Activated CD8-positive, alpha-beta T cell treated with anti-CD3 and anti-CD28 coated beads for 36 hours (primary cell): ENCODE data around the gene B3GAT2. TPM values are rescaled to one million over a fixed set of nuclear protein-coding genes. Genes with fewer than 3 reads are reported as not detected.

Experiments
- ATAC-seq: fragments of 200-7000 bp; cut with Tn5 transposase; one replicate; pipeline ENCODE4 v1.10.0; 2021; ENCODE audit warnings: mild to moderate bottlenecking, moderate library complexity
- CTCF ChIA-PET: fragments of 350-600 bp; sonication (Branson Sonifier 250); formaldehyde crosslinking; loops from one replicate; lab custom pipeline; 2021; ENCODE audit warnings: antibody characterized with exemption; lab: Charles Lee
- POLR2A ChIA-PET: fragments of 350-600 bp; sonication (Branson Sonifier 250); formaldehyde crosslinking; loops from one replicate; lab custom pipeline; 2021; ENCODE audit warnings: antibody characterized with exemption; lab: Charles Lee
- DNase-seq: peaks from one replicate; pipeline ENCODE4 v3.0.0-alpha.2; 2020
- H3K27ac Mint-ChIP-seq: one replicate; pipeline ENCODE4 v1.8.0; 2021; ENCODE audit warnings: mild to moderate bottlenecking, mixed read lengths
- H3K27me3 Mint-ChIP-seq: one replicate; pipeline ENCODE4 v1.8.0; 2021; ENCODE audit warnings: mixed read lengths
- H3K36me3 Mint-ChIP-seq: one replicate; pipeline ENCODE4 v1.8.0; 2021; ENCODE audit warnings: low read depth, mixed read lengths
- H3K4me1 Mint-ChIP-seq: one replicate; pipeline ENCODE4 v1.8.0; 2021; ENCODE audit warnings: low read depth, mixed read lengths
- H3K4me3 Mint-ChIP-seq: one replicate; pipeline ENCODE4 v1.8.0; 2021; ENCODE audit warnings: mild to moderate bottlenecking, moderate library complexity, mixed read lengths
- H3K9me3 Mint-ChIP-seq: one replicate; pipeline ENCODE4 v1.8.0; 2021; ENCODE audit warnings: mixed read lengths
- CTCF ChIP-seq: fragments of 200-600 bp; IDR thresholded peaks from one replicate; pipeline ENCODE4 v1.8.0; 2022; ENCODE audit warnings: antibody characterized with exemption, mild to moderate bottlenecking
- intact Hi-C: fragments of 100-400 bp; cut with micrococcal nuclease; formaldehyde crosslinking; loops from one replicate; pipeline ENCODE4 v1.10.0; 2022
- total RNA-seq, 2 experiments: library from RNA; stranded (reverse); gene quantifications; one replicate each; pipeline ENCODE4 v1.2.3, GENCODE V29; 2021

B3GAT2 gene
- total RNA-seq, 2 experiments from 2014 or later: 0.04 TPM; not detected in 1

GRCh38 chr6:70903665-70904452 lies 53.0 kb downstream of the B3GAT2 start:
- H3K36me3 Mint-ChIP-seq: no peaks in the 10 kb centered on the region
- CTCF ChIA-PET: interaction anchor here (0.8 to 1.0 kb wide), 2 partner anchors 10 to 52 kb away, joined by 3 read pairs; no protein-coding TSS in a partner anchor
- POLR2A ChIA-PET: no interaction called here

GRCh38 chr6:70901324-70901723 lies 55.5 kb downstream of the B3GAT2 start:
- Mint-ChIP-seq H3K36me3 (no peaks in the 10 kb centered on the region), H3K4me3 (no peak overlapping the region), H3K4me1 (no peaks in the 10 kb centered on the region), H3K27ac (no peak overlapping the region), H3K27me3 (peaks cover 8% of the 10 kb centered on the region), H3K9me3 (no peaks in the 10 kb centered on the region)
- no peak for ATAC-seq
- ChIA-PET CTCF (interaction anchor here (1.8 kb wide), 1 partner anchor 55 kb away, joined by 5 read pairs; the partner anchor contains the start of gene B3GAT2), POLR2A (no interaction called here)
- intact Hi-C loops: no loop called here
- no peak for TF ChIP-seq CTCF
- no peak for DNase-seq

More at GRCh38 chr6:70903665-70904452, 53.0 kb downstream of the B3GAT2 start:
- Mint-ChIP-seq H3K4me1 (no peaks in the 10 kb centered on the region), H3K9me3 (no peaks in the 10 kb centered on the region), H3K27ac (no peak overlapping the region), H3K27me3 (peaks cover 6% of the 10 kb centered on the region), H3K4me3 (no peak overlapping the region)
- TF ChIP-seq CTCF: no peak
- ATAC-seq (no peak), DNase-seq (no peak)
- intact Hi-C loops: no loop called here

GRCh38 chr6:70900047-70900446 lies 56.8 kb downstream of the B3GAT2 start:
- DNase-seq: no peak
- no peak for ATAC-seq
- Mint-ChIP-seq H3K36me3 (no peaks in the 10 kb centered on the region), H3K27me3 (peaks cover 13% of the 10 kb centered on the region), H3K27ac (no peak overlapping the region), H3K4me1 (no peaks in the 10 kb centered on the region), H3K9me3 (no peaks in the 10 kb centered on the region), H3K4me3 (no peak overlapping the region)
- intact Hi-C loops: no loop called here
- TF ChIP-seq CTCF: no peak
- POLR2A ChIA-PET: no interaction called here
- CTCF ChIA-PET: interaction anchor here (0.7 to 1.0 kb wide), 3 partner anchors 12 to 56 kb away, joined by 3 read pairs; no protein-coding TSS in a partner anchor

GRCh38 chr6:70894001-70894400 lies 62.9 kb downstream of the B3GAT2 start:
- Mint-ChIP-seq H3K27ac (no peak overlapping the region), H3K27me3 (peaks cover 9% of the 10 kb centered on the region), H3K4me3 (no peak overlapping the region), H3K4me1 (no peaks in the 10 kb centered on the region), H3K9me3 (no peaks in the 10 kb centered on the region), H3K36me3 (no peaks in the 10 kb centered on the region)
- no peak for DNase-seq
- POLR2A ChIA-PET: no interaction called here
- no peak for TF ChIP-seq CTCF
- intact Hi-C loops: no loop called here
- no peak for ATAC-seq
- CTCF ChIA-PET: interaction anchor here (1.3 to 3.7 kb wide), 3 partner anchors 9 to 187 kb away, joined by 3 to 23 read pairs (median 4); no protein-coding TSS in a partner anchor

GRCh38 chr6:70889270-70889669 lies 67.6 kb downstream of the B3GAT2 start:
- ChIA-PET CTCF (no interaction called here), POLR2A (no interaction called here)
- intact Hi-C loops: loop anchor here (10.0 kb wide), 2 partner anchors 126 to 574 kb away; no protein-coding TSS in a partner anchor
- Mint-ChIP-seq H3K36me3 (no peaks in the 10 kb centered on the region), H3K27ac (no peak overlapping the region), H3K4me1 (no peaks in the 10 kb centered on the region), H3K27me3 (peaks cover 2% of the 10 kb centered on the region), H3K9me3 (no peaks in the 10 kb centered on the region), H3K4me3 (no peak overlapping the region)
- DNase-seq (no peak), ATAC-seq (no peak)
- TF ChIP-seq CTCF: no peak
